Left renal pelvis (tissue), 4 donors: Measurements from ENCODE around the gene ARHGAP22. TPM values are rescaled to one million over a fixed set of nuclear protein-coding genes. Genes with fewer than 3 reads are reported as not detected.

ENCODE experiments used
- DNase-seq, 4 donors: peaks; one replicate each; pipeline ENCODE4 v3.0.0-alpha.2; 2013; ENCODE audit warnings: low read depth in 4 of 4, low spot score in 3 of 4
- polyA plus RNA-seq, 4 donors: library from polyadenylated mRNA; unstranded; fragments of 120-200 nt; gene quantifications; one replicate each; pipeline ENCODE4 v1.2.1, GENCODE V29; 2013; ENCODE audit not compliant: insufficient read length in 4 of 4

Gene ARHGAP22
- polyA plus RNA-seq, 4 donors = 1.3 to 2.1 (median 2.0) TPM

DNA sequence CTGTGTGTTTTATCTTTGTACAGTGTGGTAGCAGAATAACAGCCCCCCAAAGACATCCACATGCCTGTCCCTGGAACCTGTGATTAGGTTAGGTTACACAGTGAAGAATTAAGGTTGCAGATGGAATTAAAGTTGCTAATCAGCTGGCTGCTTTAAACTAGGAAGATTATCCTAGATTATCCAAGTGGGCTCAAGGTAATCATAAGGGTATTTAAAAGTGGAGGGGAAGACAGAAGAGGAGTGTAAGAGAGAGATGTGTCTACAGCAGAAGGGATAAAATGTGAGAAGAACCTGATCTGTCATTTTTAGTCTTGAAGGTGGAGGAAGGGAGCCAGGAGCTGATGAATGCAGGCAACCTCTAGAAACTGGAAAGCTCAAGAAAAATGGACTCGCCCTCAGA, 117.6 kb downstream of the ARHGAP22 start:
- DNase-seq = no peak

DNA sequence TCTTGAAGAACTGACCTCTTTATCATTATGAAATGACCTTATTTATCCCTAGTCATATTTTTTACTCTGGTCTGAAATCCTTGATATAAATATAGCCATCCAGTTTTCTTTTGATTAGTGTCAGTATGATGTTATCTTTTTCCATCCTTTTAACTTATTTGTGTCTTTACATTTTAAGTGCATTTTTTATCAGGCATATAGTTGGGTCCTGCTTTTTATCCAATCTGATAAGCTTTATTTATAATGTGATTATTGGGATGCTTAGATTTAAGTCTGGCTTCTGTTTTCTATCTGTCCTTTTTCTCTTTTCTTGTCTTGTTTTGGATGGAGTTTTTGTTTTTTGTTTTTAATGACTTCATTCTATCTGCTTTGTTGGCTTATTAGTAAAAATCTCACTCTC, 119.2 kb downstream of the ARHGAP22 start:
- DNase-seq = no peak

DNA sequence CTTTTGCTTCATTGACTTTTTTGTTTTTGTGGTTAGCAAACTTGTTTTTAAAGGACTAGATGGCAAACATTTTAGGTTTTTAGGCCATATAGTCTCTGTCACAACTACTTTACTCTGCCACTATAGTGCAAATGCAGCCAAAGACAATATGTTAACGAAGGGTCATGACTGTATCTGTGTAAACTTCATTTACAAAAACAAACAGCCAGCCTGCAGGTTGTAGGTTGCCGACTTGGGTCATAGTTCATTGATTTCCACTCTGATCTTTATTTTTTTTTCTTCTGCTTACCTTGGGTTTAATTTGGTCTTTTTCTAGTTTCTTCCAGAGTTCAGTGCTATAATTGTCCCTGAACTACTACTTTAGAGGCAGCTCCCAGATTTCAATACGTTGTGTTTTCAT, 120.0 kb downstream of the ARHGAP22 start:
- no peak for DNase-seq

DNA sequence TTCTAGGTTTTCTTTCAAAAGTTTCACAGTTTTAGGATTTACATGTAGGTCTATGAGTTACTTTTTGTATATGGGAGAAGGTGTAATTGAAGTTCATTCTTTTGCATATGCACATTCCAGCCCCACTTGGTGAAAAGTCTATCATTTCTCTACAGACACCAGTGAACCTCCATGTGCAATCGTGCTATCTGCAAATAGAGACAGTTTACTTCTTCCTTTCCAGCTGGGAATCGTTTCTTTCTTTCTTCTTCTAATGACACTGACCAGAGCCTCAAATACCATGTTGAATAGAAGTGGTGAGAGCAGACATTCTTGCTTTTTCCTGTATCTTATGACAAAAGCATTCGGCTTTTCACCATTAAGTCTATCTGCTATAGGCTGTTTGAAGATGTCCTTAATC, 122.7 kb downstream of the ARHGAP22 start:
- no peak for DNase-seq

DNA sequence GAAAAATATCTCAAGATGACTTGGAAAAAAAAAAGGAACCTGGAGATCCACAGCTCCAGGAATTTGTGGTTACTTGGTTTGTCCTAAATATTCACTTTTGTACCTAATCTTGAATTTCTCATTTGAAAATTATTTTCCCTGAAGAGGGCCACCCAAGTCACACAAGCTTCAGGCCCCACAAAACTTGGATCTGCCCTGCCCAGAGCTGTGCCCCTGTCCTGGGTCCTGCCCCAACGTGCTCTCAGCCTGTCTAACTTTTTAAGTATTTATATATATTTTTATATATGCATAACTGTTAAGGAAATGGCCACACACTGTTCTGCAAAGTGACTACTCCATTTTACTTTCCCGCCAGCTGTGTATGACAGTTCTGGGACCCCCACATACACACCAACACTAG, 123.5 kb downstream of the ARHGAP22 start:
- no peak for DNase-seq

DNA sequence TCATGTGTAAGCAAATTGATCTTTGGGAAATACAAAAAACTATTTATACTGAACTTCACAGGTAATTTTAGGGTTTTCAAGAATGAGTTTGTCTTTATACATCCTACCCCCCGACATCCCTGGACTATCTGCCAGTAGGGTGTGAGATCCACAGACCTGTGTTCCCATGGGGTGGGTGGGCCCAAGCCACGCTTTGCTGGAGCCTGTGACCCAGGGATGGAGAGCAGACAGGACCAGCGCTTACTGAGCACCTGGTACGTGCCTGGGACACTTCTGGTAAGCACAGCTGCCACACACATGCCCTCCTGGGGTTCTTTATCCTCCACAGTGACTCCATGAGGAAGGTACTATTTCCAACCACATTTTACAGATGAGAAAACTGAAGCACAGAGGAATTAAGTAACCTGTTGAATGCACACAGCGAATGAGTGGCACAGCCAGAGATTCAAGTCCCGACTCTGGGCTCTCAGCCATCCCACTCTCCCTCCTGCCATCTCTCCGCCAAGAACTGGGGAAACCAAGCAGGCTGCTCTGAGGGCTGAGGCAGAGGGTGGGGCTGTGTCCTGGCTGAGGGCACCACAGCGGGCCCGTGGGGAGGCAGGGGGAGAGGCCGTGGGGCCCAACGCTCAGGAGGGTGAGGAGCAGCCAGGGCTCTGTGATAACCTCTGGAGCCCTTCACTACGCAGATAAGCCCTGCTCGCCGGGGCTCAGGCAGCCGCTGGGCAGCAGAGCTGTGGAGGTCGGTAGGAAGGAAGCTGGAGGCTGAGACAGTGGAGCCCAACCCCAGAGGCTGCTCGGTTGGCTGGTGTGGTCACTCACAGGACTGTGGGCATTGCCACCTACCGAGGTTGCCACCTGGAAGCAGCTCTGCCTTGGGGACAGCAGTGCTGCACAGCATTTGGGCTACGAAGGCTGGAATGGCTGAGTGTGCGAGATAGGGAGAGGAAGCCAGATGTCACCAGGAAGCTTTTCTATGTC, 124.2 kb downstream of the ARHGAP22 start:
- DNase-seq = no peak

DNA sequence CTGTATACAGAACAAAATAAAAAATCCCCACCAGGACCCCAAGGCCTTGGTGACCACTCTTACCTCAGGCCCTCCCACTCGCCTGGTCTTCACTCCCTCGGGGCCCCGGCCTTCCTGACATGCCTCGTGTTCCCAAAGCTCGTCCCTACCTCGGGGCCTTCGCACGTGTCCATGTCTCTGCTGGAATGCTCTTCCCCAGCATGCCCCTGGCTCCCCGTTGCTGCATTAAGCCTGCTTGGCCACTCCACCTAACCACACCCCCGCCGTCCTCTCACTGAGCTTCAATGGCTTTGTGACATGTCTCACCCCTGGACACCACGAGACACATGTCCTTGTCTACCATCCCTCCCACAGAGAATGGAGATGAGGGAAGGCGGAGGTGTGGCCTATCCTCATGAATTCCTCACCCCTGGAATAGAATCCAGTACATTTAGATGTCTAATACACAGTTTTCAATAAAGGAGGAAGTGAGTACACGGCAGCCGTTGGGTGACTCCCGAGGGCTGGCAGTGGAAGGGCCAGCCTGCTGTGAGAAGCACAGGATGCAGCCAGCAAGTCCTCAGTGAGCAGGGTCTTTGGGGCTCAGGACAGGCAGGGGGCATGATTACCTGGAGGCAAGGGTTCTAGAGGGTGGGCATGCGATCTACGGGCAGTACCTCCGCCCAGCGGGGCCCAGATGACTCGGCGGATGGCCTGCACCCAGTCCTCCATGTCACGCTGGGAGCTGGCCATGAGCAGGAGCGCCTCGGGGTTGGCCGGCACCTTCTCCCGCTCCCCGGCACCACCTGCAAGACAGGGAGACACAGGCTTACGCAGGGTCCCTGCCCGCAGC, 125.7 kb downstream of the ARHGAP22 start:
- no peak for DNase-seq

DNA sequence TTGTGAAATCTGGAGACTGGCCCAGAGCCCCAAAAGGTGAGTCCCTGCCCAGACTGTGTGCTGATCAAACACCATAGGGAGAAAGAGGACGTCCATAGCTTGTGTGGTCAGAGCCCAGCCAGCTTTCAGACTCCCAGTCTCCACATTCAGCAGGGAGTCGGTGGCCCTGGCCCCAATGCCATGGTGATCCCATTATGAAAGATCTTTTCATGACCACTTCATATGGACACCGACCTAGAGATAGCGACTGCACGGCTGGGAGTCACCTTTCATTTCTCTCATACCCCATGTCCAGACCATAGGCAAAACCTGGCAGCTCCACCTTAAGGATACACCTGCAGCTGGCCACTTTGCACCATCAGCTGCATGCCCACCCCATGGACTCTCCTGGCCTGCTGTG, 126.4 kb downstream of the ARHGAP22 start:
- DNase-seq = no peak

DNA sequence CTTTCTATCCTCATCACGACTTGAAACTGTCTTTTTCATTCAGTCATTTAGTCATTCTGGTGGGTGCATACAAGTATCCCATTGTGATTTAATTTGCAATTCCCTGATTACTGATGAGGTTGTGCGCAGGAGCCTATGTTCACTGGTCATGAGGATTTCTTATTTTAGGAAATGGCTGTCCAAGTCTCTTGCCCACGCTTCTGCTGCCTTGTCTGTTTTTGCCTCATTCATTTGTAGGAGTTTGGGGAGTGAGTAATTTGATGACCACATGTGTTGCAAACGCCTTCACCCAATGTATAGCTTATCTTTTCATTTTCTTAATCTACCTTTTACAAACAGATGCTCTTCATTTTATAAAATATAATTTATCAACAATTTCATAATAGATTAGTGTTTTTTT, 127.3 kb downstream of the ARHGAP22 start:
- no peak for DNase-seq

DNA sequence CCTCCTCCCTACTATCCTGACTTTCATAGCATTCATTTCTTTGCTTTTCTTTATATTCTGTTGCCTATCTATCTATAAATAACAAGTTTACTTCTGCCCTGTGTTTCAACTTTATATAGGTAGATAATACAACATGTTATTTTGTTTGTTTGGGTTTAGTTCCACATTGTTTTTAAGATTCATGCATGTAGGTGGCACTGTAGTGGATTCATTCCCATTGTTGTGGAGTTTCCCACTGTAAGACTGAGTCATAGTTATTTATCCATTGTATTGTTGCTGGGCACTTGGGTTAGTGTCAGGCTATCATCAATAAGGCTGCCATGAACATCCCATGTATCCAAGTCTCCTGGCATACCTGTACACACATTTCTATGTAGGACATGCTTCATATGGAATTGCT, 127.7 kb downstream of the ARHGAP22 start:
- DNase-seq = no peak

DNA sequence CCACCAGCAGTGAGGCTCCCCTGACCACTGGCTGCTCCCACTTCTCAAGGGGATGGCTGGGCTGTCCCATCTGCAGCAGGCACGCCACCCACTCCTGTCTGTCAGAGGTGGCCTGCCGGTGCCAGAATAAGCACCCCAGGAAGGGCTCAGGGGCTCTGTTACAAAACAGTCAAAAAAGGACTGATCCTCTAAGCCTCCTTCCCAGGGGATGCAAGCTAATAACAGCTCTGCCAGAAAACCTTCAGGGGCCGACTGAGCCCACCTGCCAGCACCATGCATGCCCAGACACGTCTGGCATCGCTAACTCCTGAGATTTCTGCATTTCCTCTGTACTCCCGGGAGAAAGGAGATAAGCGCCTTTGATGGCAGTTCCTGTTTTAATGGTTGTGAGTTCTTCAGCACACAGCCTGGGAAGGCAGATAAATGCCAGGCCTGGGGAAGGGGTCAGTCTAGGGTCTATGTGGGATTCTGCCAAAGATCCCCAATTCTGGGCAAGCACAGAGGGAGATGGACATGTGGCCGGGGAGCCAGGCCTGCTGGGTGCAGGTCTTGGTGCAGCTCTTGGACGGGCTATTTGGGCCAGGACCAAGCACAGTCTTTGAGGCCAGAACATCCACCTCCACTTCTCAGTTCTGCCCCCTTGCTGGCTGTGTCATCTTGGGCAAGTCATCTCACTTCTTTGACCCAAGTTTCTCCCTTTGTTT, 128.4 kb downstream of the ARHGAP22 start:
- DNase-seq = no peak

DNA sequence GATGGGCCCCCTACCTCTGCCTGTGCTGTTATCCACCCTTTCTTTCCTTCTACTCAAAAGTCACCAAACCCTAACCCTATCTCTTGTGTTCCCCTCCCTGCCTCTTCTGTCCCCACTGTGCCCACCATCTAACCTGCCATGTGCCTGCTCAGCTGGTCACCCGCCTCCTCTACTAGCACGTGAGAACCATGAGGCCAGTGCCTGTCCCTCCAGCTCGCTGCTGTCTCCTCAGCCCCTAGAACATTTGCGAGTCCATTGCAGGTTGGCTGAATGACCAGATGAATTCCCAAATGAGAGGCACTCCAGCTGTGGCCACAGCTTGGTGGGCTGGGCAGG, 129.0 kb downstream of the ARHGAP22 start:
- no peak for DNase-seq

DNA sequence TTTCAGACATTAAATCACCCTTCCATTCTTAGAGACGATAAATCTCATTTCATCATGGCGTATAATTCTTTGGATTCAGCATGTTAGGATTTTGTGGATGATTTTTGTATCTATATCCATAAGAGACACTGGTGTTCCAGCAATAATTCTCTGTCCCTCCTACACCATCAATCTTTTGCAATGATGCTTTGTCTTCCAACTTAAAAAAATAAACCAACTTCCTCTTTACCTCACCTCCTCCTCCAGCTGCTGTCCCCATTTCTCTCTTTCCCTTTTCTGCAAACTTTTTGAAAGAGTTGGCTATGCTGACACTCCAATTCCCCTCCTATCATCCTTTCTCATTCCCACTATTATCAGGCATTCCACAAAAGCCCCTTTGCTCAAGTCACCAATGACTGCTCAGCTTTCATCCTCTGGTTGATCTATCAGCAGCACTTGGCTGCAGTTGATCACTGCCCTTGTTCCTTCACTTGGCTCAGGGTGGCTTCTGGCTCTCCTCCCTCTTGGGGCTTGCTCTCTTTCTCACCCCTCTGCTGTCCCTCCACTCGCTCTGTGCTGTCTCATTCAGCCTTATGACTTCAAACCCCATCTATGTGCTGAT, 130.0 kb downstream of the ARHGAP22 start:
- no peak for DNase-seq

DNA sequence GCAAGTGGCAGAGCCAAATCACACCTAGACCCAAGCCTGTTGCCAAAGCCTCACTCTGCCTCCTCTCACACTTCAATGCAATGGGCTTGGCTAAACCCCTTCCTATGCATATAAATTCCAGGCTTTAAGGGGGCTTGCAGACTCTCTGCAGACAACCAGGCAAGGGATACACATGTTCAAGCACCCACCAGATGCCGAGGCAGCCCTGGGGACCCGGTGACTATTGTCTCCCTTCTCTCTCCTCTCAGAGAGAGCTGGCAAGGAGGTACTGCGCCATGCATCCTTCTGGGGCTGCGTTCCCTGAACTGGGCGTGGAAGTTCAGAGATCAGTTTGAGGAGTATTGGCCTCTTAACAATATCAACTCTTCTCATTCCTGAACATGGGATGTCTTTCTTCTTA, 131.2 kb downstream of the ARHGAP22 start:
- DNase-seq = no peak

DNA sequence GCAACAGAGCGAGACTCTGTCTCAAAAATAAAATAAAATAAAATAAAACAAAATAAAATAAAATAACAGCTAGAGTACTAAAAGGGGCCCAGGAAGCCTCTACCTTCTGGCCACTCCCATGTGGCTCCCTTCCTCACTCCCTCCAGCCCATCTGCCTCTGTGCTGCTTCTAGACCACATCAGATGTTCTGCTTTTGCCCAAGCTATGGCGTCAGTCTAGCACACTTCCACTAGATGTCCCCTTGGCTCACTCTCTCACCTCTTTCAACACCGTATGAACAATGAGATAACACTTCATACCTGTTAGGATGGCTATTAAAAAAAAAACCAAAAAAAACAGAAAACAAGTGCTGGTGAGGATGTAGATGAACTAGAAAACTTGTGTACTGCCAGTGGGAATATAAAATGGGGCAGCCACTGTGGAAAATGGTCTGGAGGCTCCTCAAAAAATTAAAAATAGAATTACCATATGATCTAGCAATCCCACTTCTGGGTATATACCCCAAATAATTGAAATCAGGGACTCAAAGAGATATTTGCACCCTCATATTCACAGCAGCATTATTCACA, 132.3 kb downstream of the ARHGAP22 start:
- no peak for DNase-seq

DNA sequence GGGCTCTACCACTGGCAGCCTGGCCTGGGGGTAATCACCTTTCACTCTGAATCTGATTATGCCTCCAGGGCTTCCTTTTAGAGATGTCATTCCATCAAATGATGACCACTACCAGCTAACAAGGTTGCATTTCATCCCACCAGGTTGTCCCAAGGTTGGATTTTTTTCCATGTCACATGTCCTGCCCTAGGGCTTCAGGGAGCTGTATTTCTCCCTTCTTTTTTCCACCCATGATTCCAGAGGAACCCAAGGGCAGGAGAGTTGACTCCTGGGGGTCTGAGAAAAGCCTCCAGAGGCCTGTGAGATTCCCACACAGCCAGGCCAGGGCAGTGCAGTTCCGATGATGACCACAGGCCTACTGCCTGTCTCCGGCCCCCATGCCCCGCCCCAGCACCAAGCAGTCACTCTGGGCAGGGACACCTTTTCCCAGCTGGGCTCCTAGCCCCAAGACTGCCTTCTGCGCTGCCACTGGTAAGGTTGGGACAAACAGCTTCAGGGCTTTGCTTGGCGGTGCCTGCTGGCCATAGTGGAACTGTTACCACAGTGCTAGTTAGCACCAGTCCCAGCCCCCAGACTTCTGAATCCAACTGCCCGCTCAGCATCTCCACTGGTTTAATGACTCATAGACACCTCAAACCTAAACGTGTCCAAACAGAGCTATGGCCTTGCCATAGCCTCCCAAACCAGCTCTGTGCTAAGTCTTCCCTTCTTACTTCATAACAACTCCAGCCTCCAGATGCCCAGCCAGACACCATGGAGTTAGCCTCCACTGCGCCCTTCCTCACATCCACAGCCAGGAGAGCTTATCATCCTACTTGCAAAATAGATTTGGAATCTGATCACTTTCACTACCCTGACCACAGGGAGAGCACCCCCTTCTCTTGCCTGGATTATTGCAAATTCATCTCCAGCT, 133.7 kb downstream of the ARHGAP22 start:
- no peak for DNase-seq

DNA sequence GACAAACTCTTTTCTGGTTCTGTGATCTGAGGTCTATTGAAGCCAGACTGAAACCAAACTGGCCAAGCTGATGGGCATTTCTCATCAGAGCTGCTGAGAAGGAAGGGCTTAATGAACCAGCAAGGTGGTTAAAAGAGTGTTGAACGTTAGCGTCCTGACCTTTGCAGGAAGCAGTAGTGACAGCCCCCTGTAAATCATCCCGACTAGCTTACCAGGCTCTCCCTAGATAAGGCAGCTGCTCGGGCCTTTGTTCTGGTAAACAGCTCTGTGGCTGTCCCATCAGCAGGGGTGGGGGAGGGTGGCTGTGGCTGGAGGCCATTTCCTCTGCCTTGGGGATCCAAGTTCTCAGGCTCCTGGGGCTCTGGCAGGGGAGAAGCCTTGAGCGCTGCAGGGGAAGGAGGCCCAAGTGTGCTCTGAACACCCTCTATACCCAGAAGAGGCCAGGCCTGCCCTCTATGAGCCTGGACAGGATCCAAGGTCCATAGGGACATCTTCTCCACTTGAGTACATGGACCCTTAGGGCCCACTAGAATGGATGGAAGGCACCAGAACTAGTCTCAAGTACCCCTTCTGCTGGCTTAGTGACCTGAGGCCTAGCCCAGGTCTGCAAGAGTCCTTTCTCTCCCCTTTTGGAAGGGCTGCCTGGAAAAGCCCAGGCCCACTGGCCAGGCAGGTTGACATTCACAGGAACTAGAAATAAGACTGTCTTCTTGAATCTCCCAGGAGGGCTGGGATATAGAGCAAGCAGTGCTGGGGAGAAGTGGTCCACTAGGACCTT, 134.6 kb downstream of the ARHGAP22 start:
- peak; percentile 40 to 80 (median 58) for DNase-seq

DNA sequence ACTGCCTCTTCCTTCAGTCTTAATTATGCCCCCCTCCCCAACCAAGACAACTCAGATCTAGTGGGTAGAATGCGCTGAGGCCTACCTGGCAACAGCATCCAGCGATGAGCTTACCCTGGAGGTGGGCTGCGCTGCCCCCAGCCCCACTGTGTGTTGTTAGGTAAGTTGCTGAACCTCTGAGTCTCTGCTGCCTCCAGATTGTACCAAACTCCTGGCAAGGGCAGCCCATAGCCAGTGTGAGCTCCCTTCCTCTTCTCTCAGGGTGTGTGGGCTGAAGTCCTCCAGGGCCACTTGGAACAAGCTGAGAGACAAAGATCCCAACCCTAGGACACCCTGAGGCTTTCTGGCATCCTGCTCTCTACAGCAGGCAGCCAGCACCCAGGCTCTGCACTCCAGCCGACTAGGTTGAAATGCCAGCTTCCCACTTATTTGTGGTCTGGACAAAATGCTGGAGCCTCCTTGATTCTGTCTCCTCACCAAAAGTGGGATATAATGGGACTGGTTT, 135.3 kb downstream of the ARHGAP22 start:
- DNase-seq = no peak
